Subcutaneous abdominal adipose tissue (tissue), 5 donors: ENCODE measurements around the gene KCNK4.

Experiments used
- H3K27ac ChIP-seq: one replicate; pipeline ENCODE4 v1.7.0; 2013; ENCODE audit warnings: low read depth, mild to moderate bottlenecking, inconsistent platforms, low read length, moderate library complexity
- H3K27me3 ChIP-seq, 5 donors: one replicate each; pipeline ENCODE4 v1.7.0; 2013; ENCODE audit warnings: low read length in 5 of 5, inconsistent platforms in 1 of 5; ENCODE audit not compliant: control insufficient read depth in 5 of 5, insufficient read depth in 4 of 5
- H3K36me3 ChIP-seq, 5 donors: one replicate each; pipeline ENCODE4 v1.7.0; 2013; ENCODE audit warnings: low read length in 5 of 5; ENCODE audit not compliant: control insufficient read depth in 5 of 5, insufficient read depth in 5 of 5
- H3K4me1 ChIP-seq, 5 donors: one replicate each; pipeline ENCODE4 v1.7.0; 2013; ENCODE audit warnings: low read length in 5 of 5, mild to moderate bottlenecking in 3 of 5, moderate library complexity in 1 of 5; ENCODE audit not compliant: control insufficient read depth in 5 of 5, insufficient read depth in 5 of 5
- H3K4me3 ChIP-seq, 5 donors: one replicate each; pipeline ENCODE4 v1.7.0; 2013; ENCODE audit warnings: low read length in 5 of 5, low read depth in 1 of 5
- H3K9ac ChIP-seq, 5 donors: one replicate each; pipeline ENCODE4 v1.7.0; 2013; ENCODE audit warnings: low read length in 5 of 5, mild to moderate bottlenecking in 4 of 5, moderate library complexity in 3 of 5
- H3K9me3 ChIP-seq, 5 donors: one replicate each; pipeline ENCODE4 v1.7.0; 2013; ENCODE audit warnings: low read length in 5 of 5; ENCODE audit not compliant: control insufficient read depth in 5 of 5
- donor health status: healthy.
- donor health status: healthy.
- donor health status: healthy.
- donor health status: healthy.
- donor health status: healthy.

Gene KCNK4

GRCh38 chr11:64246871-64247728 lies 44.0 kb upstream of the KCNK4 start, which contains the start of gene PPP1R14B:
TSS of gene PPP1R14B (minus strand) at chr11:64246943. CDS start at chr11:64246673, 270 bp downstream.
- peak within 1 kb of the TSS; percentile 94 for H3K27ac ChIP-seq
- H3K36me3 ChIP-seq: peaks cover 0 to 14% (median 11%) of the 10 kb centered on the region in 5 donors
- H3K4me1 ChIP-seq: peaks cover 2 to 65% (median 54%) of the 10 kb centered on the region in 5 donors
- H3K9me3 ChIP-seq: no peaks in the 10 kb centered on the region
- peak within 1 kb of the TSS; percentile 76 to 92 (median 83) for H3K4me3 ChIP-seq
- H3K27me3 ChIP-seq: no peaks in the 10 kb centered on the region
- peak within 1 kb of the TSS; percentile 65 to 91 (median 82) for H3K9ac ChIP-seq

- peak overlapping the region in 4 of 5 donors; percentile 26 to 91 (median 84) for H3K9ac ChIP-seq
- peaks cover 0 to 14% (median 11%) of the 10 kb centered on the region in 5 donors for H3K36me3 ChIP-seq
- H3K27ac ChIP-seq: peak overlapping the region; percentile 94
- H3K4me3 ChIP-seq: peak overlapping the region in 4 of 5 donors; percentile 76 to 92 (median 87)
- H3K9me3 ChIP-seq: no peaks in the 10 kb centered on the region
- H3K27me3 ChIP-seq: no peaks in the 10 kb centered on the region
- peaks cover 2 to 65% (median 54%) of the 10 kb centered on the region in 5 donors for H3K4me1 ChIP-seq
Measured at GRCh38 chr11:64247729-64248531, 43.2 kb upstream of the KCNK4 start.

- no peak overlapping the region for H3K4me3 ChIP-seq
- peaks cover 2 to 65% (median 55%) of the 10 kb centered on the region in 5 donors for H3K4me1 ChIP-seq
- H3K27ac ChIP-seq: no peak overlapping the region
- H3K9me3 ChIP-seq: no peaks in the 10 kb centered on the region
- no peaks in the 10 kb centered on the region for H3K27me3 ChIP-seq
- no peak overlapping the region for H3K9ac ChIP-seq
- peaks cover 0 to 7% (median 7%) of the 10 kb centered on the region in 5 donors for H3K36me3 ChIP-seq
Measured at GRCh38 chr11:64248578-64248977, 42.5 kb upstream of the KCNK4 start.

- Histone ChIP-seq H3K27ac (no peak overlapping the region), H3K4me3 (no peak overlapping the region), H3K9ac (no peak overlapping the region), H3K36me3 (peaks cover 0 to 5% (median 3%) of the 10 kb centered on the region in 5 donors), H3K9me3 (no peaks in the 10 kb centered on the region), H3K4me1 (peaks cover 2 to 64% (median 58%) of the 10 kb centered on the region in 5 donors), H3K27me3 (no peaks in the 10 kb centered on the region)
Measured at GRCh38 chr11:64249038-64249437, 42.1 kb upstream of the KCNK4 start.

- H3K9ac ChIP-seq: peak overlapping the region in 1 of 5 donors; percentile 22
- H3K27ac ChIP-seq: no peak overlapping the region
- peaks cover 2 to 62% (median 58%) of the 10 kb centered on the region in 5 donors for H3K4me1 ChIP-seq
Measured at GRCh38 chr11:64249563-64250414, 41.3 kb upstream of the KCNK4 start.

GRCh38 chr11:64250415-64251015 lies 40.6 kb upstream of the KCNK4 start:
- H3K27me3 ChIP-seq: no peaks in the 10 kb centered on the region
- H3K9me3 ChIP-seq: no peaks in the 10 kb centered on the region
- peaks cover 2 to 54% (median 51%) of the 10 kb centered on the region in 5 donors for H3K4me1 ChIP-seq
- peaks cover 0 to 15% (median 13%) of the 10 kb centered on the region in 5 donors for H3K36me3 ChIP-seq
- peak overlapping the region in 4 of 5 donors; percentile 16 to 59 (median 48) for H3K9ac ChIP-seq
- no peak overlapping the region for H3K27ac ChIP-seq
- H3K4me3 ChIP-seq: peak overlapping the region in 4 of 5 donors; percentile 47 to 66 (median 64)

More at GRCh38 chr11:64249563-64250414, 41.3 kb upstream of the KCNK4 start:
- no peaks in the 10 kb centered on the region for H3K9me3 ChIP-seq
- H3K27me3 ChIP-seq: no peaks in the 10 kb centered on the region
- peaks cover 0 to 8% (median 7%) of the 10 kb centered on the region in 5 donors for H3K36me3 ChIP-seq
- H3K4me3 ChIP-seq: no peak overlapping the region

GRCh38 chr11:64251016-64251752 lies 39.9 kb upstream of the KCNK4 start, which contains the start of gene PLCB3:
TSS of gene PLCB3 (plus strand) at chr11:64251530. CDS start at chr11:64251650, 120 bp downstream.
- Histone ChIP-seq H3K9ac (peak within 1 kb of the TSS in 4 of 5 donors; percentile 82 to 89 (median 84)), H3K4me1 (peaks cover 2 to 48% (median 44%) of the 10 kb centered on the region in 5 donors), H3K27me3 (no peaks in the 10 kb centered on the region), H3K9me3 (no peaks in the 10 kb centered on the region), H3K36me3 (peaks cover 0 to 21% (median 20%) of the 10 kb centered on the region in 5 donors), H3K4me3 (peak within 1 kb of the TSS; percentile 73 to 80 (median 78)), H3K27ac (peak within 1 kb of the TSS; percentile 50)

- peaks cover 0 to 26% (median 25%) of the 10 kb centered on the region in 5 donors for H3K36me3 ChIP-seq
- peak overlapping the region in 4 of 5 donors; percentile 82 to 89 (median 84) for H3K9ac ChIP-seq
- no peaks in the 10 kb centered on the region for H3K27me3 ChIP-seq
- peaks cover 2 to 46% (median 43%) of the 10 kb centered on the region in 5 donors for H3K4me1 ChIP-seq
- peak overlapping the region; percentile 73 to 80 (median 78) for H3K4me3 ChIP-seq
- H3K27ac ChIP-seq: peak overlapping the region; percentile 50
- H3K9me3 ChIP-seq: no peaks in the 10 kb centered on the region
Measured at GRCh38 chr11:64251753-64252002, 39.4 kb upstream of the KCNK4 start.
